ENCODE data around the gene RAN. TPM values are rescaled to one million over a fixed set of nuclear protein-coding genes. Genes with fewer than 3 reads are reported as not detected.

RAN gene
- total RNA-seq, 1 donor from 2014 or later: 73.7 TPM

DNA sequence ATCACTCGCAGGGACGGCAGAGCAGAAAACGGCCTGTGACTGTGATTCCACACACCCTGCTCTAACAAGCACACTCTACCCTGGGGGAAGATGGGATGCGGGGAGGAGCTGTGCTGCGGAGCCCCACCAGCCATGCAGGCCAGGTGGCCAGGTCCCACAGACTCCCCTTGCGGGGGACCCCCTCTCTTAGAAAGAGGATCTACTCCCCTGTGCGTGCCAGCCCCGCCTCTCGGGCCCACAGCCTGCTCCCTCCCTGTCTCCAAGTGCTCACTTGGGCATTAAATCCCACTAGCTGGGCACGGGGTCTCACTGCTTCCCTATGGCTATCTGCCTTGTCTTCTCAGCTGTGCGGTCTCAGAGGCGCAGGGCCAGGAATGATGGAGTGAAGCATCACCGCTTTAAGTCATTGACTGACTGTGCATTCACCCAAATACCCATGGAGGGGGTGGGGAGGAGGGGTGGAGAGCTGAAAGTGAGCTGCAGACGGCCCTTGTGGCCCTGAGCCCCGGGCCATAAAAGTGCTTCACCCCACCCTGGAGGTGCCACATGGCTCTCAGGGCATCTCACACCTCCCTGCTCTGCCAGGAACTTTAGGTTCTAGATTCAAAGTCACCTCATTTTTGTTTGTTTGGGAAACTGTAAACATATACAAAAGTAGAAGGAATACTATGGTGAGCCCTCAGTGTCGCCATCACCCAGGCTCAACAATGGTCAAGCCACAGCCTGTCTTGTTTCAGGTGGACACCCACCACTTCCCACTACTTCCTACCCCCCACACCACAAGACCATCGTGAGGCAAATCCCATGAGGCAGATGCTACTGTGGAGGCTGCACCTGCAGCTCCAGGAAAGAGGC lies 42.2 kb upstream of the RAN start:
- DNase-seq (ENCODE audit: low spot score in 2 of 2): peak in 1 of 2 donors; percentile 60
- H3K4me3 ChIP-seq: no peak overlapping the region
- no peak overlapping the region for H3K27ac ChIP-seq
- TF ChIP-seq CTCF (IDR thresholded peaks at IDR 0.05): no peak
- intact Hi-C loops (cut with DNase I): no loop called here
- H3K36me3 ChIP-seq: no peaks in the 10 kb centered on the region
- H3K27me3 ChIP-seq: no peaks in the 10 kb centered on the region
- no peaks in the 10 kb centered on the region for H3K4me1 ChIP-seq
- no peaks in the 10 kb centered on the region for H3K9me3 ChIP-seq

- H3K27me3 ChIP-seq: no peaks in the 10 kb centered on the region
- DNase-seq (ENCODE audit: low spot score in 2 of 2): no peak
- H3K4me1 ChIP-seq: no peaks in the 10 kb centered on the region
- no peak for TF ChIP-seq CTCF (IDR thresholded peaks at IDR 0.05)
- H3K9me3 ChIP-seq: no peaks in the 10 kb centered on the region
- H3K36me3 ChIP-seq: no peaks in the 10 kb centered on the region
- intact Hi-C loops (cut with DNase I): no loop called here
- no peak overlapping the region for H3K4me3 ChIP-seq
- H3K27ac ChIP-seq: no peak overlapping the region
Observed at GRCh38 chr12:130830246-130830551, 41.7 kb upstream of the RAN start.

- intact Hi-C loops (cut with DNase I): no loop called here
- no peak overlapping the region for H3K27ac ChIP-seq
- DNase-seq (ENCODE audit: low spot score in 2 of 2): no peak
- H3K9me3 ChIP-seq: no peaks in the 10 kb centered on the region
- no peaks in the 10 kb centered on the region for H3K27me3 ChIP-seq
- no peak for TF ChIP-seq CTCF (IDR thresholded peaks at IDR 0.05)
- H3K4me1 ChIP-seq: no peaks in the 10 kb centered on the region
- no peaks in the 10 kb centered on the region for H3K36me3 ChIP-seq
- no peak overlapping the region for H3K4me3 ChIP-seq
Observed at GRCh38 chr12:130831246-130831645, 40.6 kb upstream of the RAN start.

DNA sequence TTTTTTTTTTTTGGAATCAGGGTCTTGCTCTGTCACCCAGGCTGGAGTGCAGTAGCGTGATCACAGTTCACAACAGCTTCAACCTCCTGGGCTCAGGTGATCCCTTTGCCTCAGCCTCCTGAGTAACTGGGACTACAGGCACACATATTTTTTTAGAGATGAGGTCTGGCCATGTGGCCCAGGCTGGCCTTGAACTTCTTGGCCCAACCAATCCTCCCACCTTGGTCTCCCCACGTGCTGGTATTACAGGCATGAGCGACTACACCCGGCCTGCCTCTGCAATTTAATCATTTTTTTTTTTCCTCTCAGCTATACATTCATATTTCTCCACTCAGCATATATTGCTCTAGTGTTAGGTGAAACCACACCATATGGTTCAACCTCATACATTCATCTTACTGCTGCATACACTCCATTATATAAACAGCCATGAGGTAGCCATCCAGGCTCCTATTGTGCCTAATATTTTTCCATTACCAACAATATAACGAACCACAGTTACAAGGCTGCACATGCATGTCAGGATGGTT lies 39.9 kb upstream of the RAN start:
- peak in 1 of 2 donors; percentile 12 for DNase-seq (ENCODE audit: low spot score in 2 of 2)
- H3K36me3 ChIP-seq: no peaks in the 10 kb centered on the region
- TF ChIP-seq CTCF (IDR thresholded peaks at IDR 0.05): no peak
- H3K4me3 ChIP-seq: no peak overlapping the region
- H3K27ac ChIP-seq: no peak overlapping the region
- H3K9me3 ChIP-seq: no peaks in the 10 kb centered on the region
- no peaks in the 10 kb centered on the region for H3K27me3 ChIP-seq
- intact Hi-C loops (cut with DNase I): no loop called here
- H3K4me1 ChIP-seq: no peaks in the 10 kb centered on the region

- intact Hi-C loops (cut with DNase I): no loop called here
- TF ChIP-seq CTCF (IDR thresholded peaks at IDR 0.05): no peak
- Histone ChIP-seq H3K27ac (no peak overlapping the region), H3K4me3 (no peak overlapping the region), H3K27me3 (no peaks in the 10 kb centered on the region), H3K9me3 (no peaks in the 10 kb centered on the region), H3K4me1 (no peaks in the 10 kb centered on the region), H3K36me3 (no peaks in the 10 kb centered on the region)
- peak in 1 of 2 donors; percentile 60 for DNase-seq (ENCODE audit: low spot score in 2 of 2)
Observed at GRCh38 chr12:130832561-130833209, 39.2 kb upstream of the RAN start.

All from ascending aorta (tissue), 2 donors.